HepG2 (cell line): ENCODE data around the gene BIRC6. TPM values are rescaled to one million over a fixed set of nuclear protein-coding genes. Genes with fewer than 3 reads are reported as not detected.
A peak's percentile ranks its signal among the peaks of the same experiment; 100 is the strongest.

Experiments
- ATAC-seq: fragments of 200-7000 bp; cut with Tn5 transposase; 3 replicates; pipeline ENCODE4 v1.9.1; 2020; ENCODE audit warnings: mild to moderate bottlenecking, moderate library complexity
- BruUV-seq: library from RNA; stranded (reverse); fragments of 400-500 nt; replicated peaks from 2 replicates; lab custom pipeline; 2021; lab: Mats Ljungman, UMichigan
- CTCF ChIA-PET: fragments of 300-600 bp; formaldehyde crosslinking; extraction: SDS; loops from one replicate; lab custom pipeline; 2021; ENCODE audit warnings: low total read pairs, inconsistent platforms, low intra/inter-chr PET ratio; lab: Yijun Ruan, JAX
- POLR2A ChIA-PET: fragments of 350-600 bp; sonication (Branson Sonifier 250); formaldehyde crosslinking; loops from one replicate; lab custom pipeline; 2020; ENCODE audit warnings: antibody characterized with exemption, inconsistent platforms; lab: Yijun Ruan, JAX
- DNase-seq: peaks from one replicate; pipeline ENCODE4 v3.0.0-alpha.2; 2015; ENCODE audit warnings: low spot score
- FAIRE-seq: peaks from 3 replicates; lab custom pipeline; 2011; peaks lifted over from hg19 to GRCh38; lab: Jason Lieb, UNC
- H2AFZ ChIP-seq: one replicate; pipeline ENCODE4 v1.6.1; 2011; ENCODE audit warnings: low read length, inconsistent platforms
- H3K27ac ChIP-seq: fragments of 300-600 bp; 3 replicates; pipeline ENCODE4 v1.8.0; 2011; ENCODE audit warnings: mixed run types, mild to moderate bottlenecking, mixed read lengths, low read length, inconsistent platforms; ENCODE audit not compliant: insufficient read depth; ENCODE audit errors: extremely low read length
- H3K27me3 ChIP-seq, 2 experiments: fragments of 200-600 bp in 1 of 2; 2 replicates in 1 of 2; 3 replicates in 1 of 2; pipeline versions ENCODE4 v1.6.0 to v1.8.0; 2011; ENCODE audit warnings: low read length in 2 of 2, mild to moderate bottlenecking in 2 of 2, moderate library complexity in 2 of 2, inconsistent platforms in 1 of 2; ENCODE audit not compliant: insufficient read depth in 2 of 2, control insufficient read depth in 1 of 2
- H3K36me3 ChIP-seq, 2 experiments: fragments of 200-600 bp in 1 of 2; replicated peaks in 1 of 2; 2 replicates in 1 of 2; 3 replicates in 1 of 2; pipeline versions ENCODE4 v1.5.1 to v1.8.0; 2011; ENCODE audit warnings: low read length in 2 of 2, inconsistent platforms in 1 of 2; ENCODE audit not compliant: insufficient read depth in 2 of 2, control insufficient read depth in 1 of 2
- H3K4me1 ChIP-seq: 2 replicates; pipeline ENCODE4 v1.5.1; 2012; ENCODE audit warnings: low read length, inconsistent platforms; ENCODE audit not compliant: insufficient read depth
- H3K4me2 ChIP-seq: 2 replicates; pipeline ENCODE4 v1.6.0; 2011; ENCODE audit warnings: low read depth, low read length, inconsistent platforms
- H3K4me3 ChIP-seq, 3 experiments: fragments of 200-600 bp in 1 of 3; sonication (generic), shearing (Covaris generic) in 1 of 3; replicated peaks in 1 of 3; 2 replicates each; pipeline ENCODE4 v1.5.1; 2011 to 2016; ENCODE audit warnings: low read length in 3 of 3, inconsistent platforms in 2 of 3, low read depth in 2 of 3, mild to moderate bottlenecking in 2 of 3, control low read depth in 1 of 3, mixed read lengths in 1 of 3; ENCODE audit not compliant: insufficient read depth in 1 of 3
- H3K79me2 ChIP-seq: one replicate; pipeline ENCODE4 v1.6.1; 2011; ENCODE audit warnings: low read length, inconsistent platforms; ENCODE audit not compliant: insufficient read depth
- H3K9ac ChIP-seq: 2 replicates; pipeline ENCODE4 v1.6.0; 2011; ENCODE audit warnings: mild to moderate bottlenecking, low read depth, low read length, inconsistent platforms; ENCODE audit not compliant: insufficient read depth
- H3K9me3 ChIP-seq: 2 replicates; pipeline ENCODE4 v1.5.1; 2012; ENCODE audit warnings: mild to moderate bottlenecking, low read length
- H4K20me1 ChIP-seq: 2 replicates; pipeline ENCODE4 v1.6.0; 2011; ENCODE audit warnings: inconsistent platforms, mild to moderate bottlenecking, low read length, moderate library complexity; ENCODE audit not compliant: insufficient read depth
- ATF7 ChIP-seq, 2 experiments: fragments of 450-650 bp in 1 of 2; sonication (generic) in 1 of 2; formaldehyde crosslinking in 1 of 2; IDR thresholded peaks; 2 replicates each; pipeline versions ENCODE4 v1.4.0 to v1.6.1; 2016 to 2020; ENCODE audit warnings: antibody characterized with exemption in 1 of 2, mild to moderate bottlenecking in 1 of 2, missing genetic modification reagents in 1 of 2
- FOXJ3 ChIP-seq: sonication (generic); formaldehyde crosslinking; IDR thresholded peaks from 2 replicates; pipeline ENCODE4 v1.4.0; 2020; ENCODE audit warnings: missing genetic modification reagents, mild to moderate bottlenecking, borderline replicate concordance
- GATA4 ChIP-seq: sonication (generic); IDR thresholded peaks from 2 replicates; pipeline ENCODE4 v1.6.1; 2016; ENCODE audit warnings: antibody characterized with exemption, low read depth, borderline replicate concordance
- HHEX ChIP-seq: IDR thresholded peaks from 2 replicates; pipeline ENCODE4 v1.6.1; 2016; ENCODE audit warnings: control low read depth
- MAFF ChIP-seq: IDR thresholded peaks from 2 replicates; pipeline ENCODE4 v1.6.1; 2011; ENCODE audit warnings: low read depth, low read length, improper control_type of control experiment
- MAFK ChIP-seq, 2 experiments: IDR thresholded peaks in 1 of 2; conservative IDR thresholded peaks in 1 of 2; 2 replicates each; pipeline ENCODE4 v1.6.1; 2011; ENCODE audit warnings: improper control_type of control experiment in 2 of 2, low read length in 2 of 2
- NR2F2 ChIP-seq: IDR thresholded peaks from 2 replicates; pipeline ENCODE4 v1.6.1; 2012; ENCODE audit warnings: low read depth, inconsistent platforms, borderline replicate concordance
- RBM22 ChIP-seq: fragments of 200-400 bp; formaldehyde crosslinking; optimal IDR thresholded peaks from 2 replicates; pipeline ENCODE3; 2017; ENCODE audit warnings: mild to moderate bottlenecking, low read length, moderate library complexity
- SP2 ChIP-seq: sonication (generic); formaldehyde crosslinking; IDR thresholded peaks from 2 replicates; pipeline ENCODE4 v1.5.1; 2020; ENCODE audit warnings: mild to moderate bottlenecking, missing genetic modification reagents
- ZNF160 ChIP-seq: sonication (generic); formaldehyde crosslinking; IDR thresholded peaks from 2 replicates; pipeline ENCODE4 v1.8.0; 2022; ENCODE audit warnings: mild to moderate bottlenecking, inconsistent platforms, missing genetic modification reagents
- WGBS: methylation state at CpG from one replicate; pipeline ENCODE4 v1.1.6; 2017; ENCODE audit warnings: low lambda C conversion rate; 5-methylcytosine and 5-hydroxymethylcytosine counted together
- in situ Hi-C: cut with HindIII; loops from 2 replicates; pipeline ENCODE4 v1.10.0; 2017; ENCODE audit warnings: low pct_unique_long_range_greater_than_20kb; ENCODE audit not compliant: extremely low pct_ligation_motif_present
- intact Hi-C: fragments of 100-400 bp; cut with micrococcal nuclease; formaldehyde crosslinking; loops from one replicate; pipeline ENCODE4 v1.10.0; 2022; ENCODE audit not compliant: unreplicated experiment
- polyA plus RNA-seq, 8 experiments: library from polyadenylated mRNA; depleted of rRNA in 3 of 8; stranded (reverse) in 7 of 8; unstranded in 1 of 8; fragments of >200 nt; fragmentation: Illumina TruSeq in 4 of 8; extraction: Trizol in 4 of 8; gene quantifications; 2 replicates each; pipeline versions ENCODE4 v1.2.1 to v1.2.3, GENCODE V29; 2011 to 2016; ENCODE audit warnings: low read depth in 4 of 8, missing spikeins in 1 of 8, mixed read lengths in 1 of 8; ENCODE audit not compliant: insufficient read depth in 1 of 8
- total RNA-seq, 5 experiments: library from RNA; depleted of rRNA; stranded (reverse); fragments of >200 nt; fragmentation: Illumina TruSeq; extraction: Trizol; gene quantifications; 2 replicates each; pipeline ENCODE4 v1.2.3, GENCODE V29; 2016; ENCODE audit warnings: low read depth in 1 of 5
- TF ChIP-seq, protein P1 (sequence below): sonication (generic); formaldehyde crosslinking; IDR thresholded peaks from 2 replicates; pipeline ENCODE4 v1.4.0; 2020; ENCODE audit warnings: missing genetic modification reagents

BIRC6 gene
- total and polyA plus RNA-seq, 2 of the 13 experiments (the other 11 are each of a cell fraction or from before 2014, with no cell fraction given) = 65.6 to 120 TPM

DNA sequence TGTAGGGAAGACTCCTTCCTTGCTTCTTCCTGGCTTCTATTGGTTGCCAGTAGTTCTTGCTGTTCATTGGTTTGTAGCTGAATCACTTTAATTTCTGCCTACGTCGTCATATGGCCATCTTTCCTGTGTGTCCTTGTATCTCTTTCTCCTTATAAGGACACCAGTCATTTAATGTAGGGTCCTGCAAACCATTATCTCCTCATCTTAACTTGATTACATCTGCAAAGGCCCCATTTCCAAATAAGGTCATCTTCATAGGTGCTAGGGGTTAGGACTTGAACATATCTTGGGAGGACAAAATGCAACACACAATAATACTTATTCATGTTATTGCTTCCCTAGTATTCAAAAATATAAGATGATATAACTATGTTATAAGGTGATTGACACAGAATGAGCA, 175.5 kb downstream of the BIRC6 start:
- no peak overlapping the region for H3K4me3 ChIP-seq
- POLR2A ChIA-PET = no interaction called here
- FAIRE-seq = no peak
- peaks cover 8 to 58% of the 10 kb centered on the region in 2 experiments for H3K36me3 ChIP-seq
- no peaks in the 10 kb centered on the region for H3K27me3 ChIP-seq
- DNase-seq = no peak
- intact Hi-C loops (no loop called here), in situ Hi-C loops (no loop called here)
- H3K79me2 ChIP-seq = no peaks in the 10 kb centered on the region
- BruUV-seq = no TSS peak
- no peak for ATAC-seq
- CTCF ChIA-PET = no interaction called here
- H3K4me2 ChIP-seq = no peak overlapping the region
- TF ChIP-seq GATA4 (no peak), NR2F2 (no peak), ATF7 (IDR thresholded peaks at IDR 0.05) (no peak), ATF7 (CRISPR knock-in tag; IDR thresholded peaks at IDR 0.05) (no peak), ZNF160 (CRISPR knock-in tag) (no peak), SP2 (CRISPR knock-in tag) (no peak), RBM22 (peak; percentile 56), HHEX (CRISPR knock-in tag) (no peak)
- TF ChIP-seq, protein P1, sequence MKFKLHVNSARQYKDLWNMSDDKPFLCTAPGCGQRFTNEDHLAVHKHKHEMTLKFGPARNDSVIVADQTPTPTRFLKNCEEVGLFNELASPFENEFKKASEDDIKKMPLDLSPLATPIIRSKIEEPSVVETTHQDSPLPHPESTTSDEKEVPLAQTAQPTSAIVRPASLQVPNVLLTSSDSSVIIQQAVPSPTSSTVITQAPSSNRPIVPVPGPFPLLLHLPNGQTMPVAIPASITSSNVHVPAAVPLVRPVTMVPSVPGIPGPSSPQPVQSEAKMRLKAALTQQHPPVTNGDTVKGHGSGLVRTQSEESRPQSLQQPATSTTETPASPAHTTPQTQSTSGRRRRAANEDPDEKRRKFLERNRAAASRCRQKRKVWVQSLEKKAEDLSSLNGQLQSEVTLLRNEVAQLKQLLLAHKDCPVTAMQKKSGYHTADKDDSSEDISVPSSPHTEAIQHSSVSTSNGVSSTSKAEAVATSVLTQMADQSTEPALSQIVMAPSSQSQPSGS (CRISPR knock-in tag) = no peak
- H2AFZ ChIP-seq = no peak overlapping the region
- no peak overlapping the region for H3K9ac ChIP-seq
- no peak overlapping the region for H3K27ac ChIP-seq
- no peaks in the 10 kb centered on the region for H3K4me1 ChIP-seq
- no peaks in the 10 kb centered on the region for H4K20me1 ChIP-seq
- H3K9me3 ChIP-seq = no peaks in the 10 kb centered on the region
- 95% methylated on average over 2 of the region's 2 CpGs for WGBS

DNA sequence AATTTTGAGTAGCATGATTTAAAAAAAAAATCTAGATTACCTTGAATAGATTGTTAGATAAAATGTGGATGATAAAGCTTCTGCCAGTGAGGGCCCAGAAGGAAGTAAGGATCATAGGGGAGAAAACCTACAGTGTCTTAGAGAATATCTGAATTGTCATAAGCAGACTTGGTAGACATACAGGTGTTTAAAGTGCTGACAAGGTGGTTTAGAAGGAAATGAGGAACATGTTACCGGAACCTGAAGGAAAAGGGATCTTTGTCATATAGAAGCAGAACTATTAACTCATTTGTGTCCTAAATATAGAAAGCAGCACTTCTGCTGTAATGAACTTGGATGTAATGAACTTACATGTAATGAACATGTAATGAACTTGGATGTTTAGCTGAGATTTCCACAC, 176.1 kb downstream of the BIRC6 start:
- in situ Hi-C loops (no loop called here), intact Hi-C loops (no loop called here)
- Histone ChIP-seq H3K79me2 (no peaks in the 10 kb centered on the region), H4K20me1 (no peaks in the 10 kb centered on the region), H3K36me3 (peaks cover 8 to 53% of the 10 kb centered on the region in 2 experiments), H3K27me3 (no peaks in the 10 kb centered on the region), H3K4me1 (no peaks in the 10 kb centered on the region), H3K27ac (no peak overlapping the region), H3K4me2 (no peak overlapping the region), H3K9me3 (no peaks in the 10 kb centered on the region), H3K9ac (no peak overlapping the region), H2AFZ (no peak overlapping the region), H3K4me3 (no peak overlapping the region)
- ChIA-PET POLR2A (no interaction called here), CTCF (no interaction called here)
- 100% methylated on average over 1 of the region's 1 CpG for WGBS
- DNase-seq (no peak), ATAC-seq (no peak), FAIRE-seq (no peak)
- BruUV-seq = no TSS peak
- TF ChIP-seq FOXJ3 (CRISPR knock-in tag) (no peak), MAFF (peak; percentile 77), MAFK (conservative IDR thresholded peaks at IDR 0.05 in 1 of 2, IDR thresholded peaks at IDR 0.05 in 1 of 2; ENCODE audit: low read length in 2 of 2) (peak; percentile 81 to 90)
